ENCODE data around the gene POLR2B. TPM values are rescaled to one million over a fixed set of nuclear protein-coding genes. Genes with fewer than 3 reads are reported as not detected.

Gene POLR2B
- total RNA-seq, 2 donors from 2014 or later: 106 to 112 TPM

GRCh38 chr4:57048590-57049304 is 70.1 kb downstream of the POLR2B start:
- Histone ChIP-seq H3K4me3 (ENCODE audit: low read length) (no peak overlapping the region), H3K36me3 (ENCODE audit: control insufficient read depth, insufficient read depth, low read length) (no peaks in the 10 kb centered on the region), H3K9ac (ENCODE audit: extremely low read depth, low read length, poor library complexity, severe bottlenecking) (no peak overlapping the region), H3K27me3 (ENCODE audit: control insufficient read depth, insufficient read depth, low read length, poor library complexity, severe bottlenecking) (no peaks in the 10 kb centered on the region), H3K4me1 (ENCODE audit: control insufficient read depth, insufficient read depth, low read length) (no peaks in the 10 kb centered on the region), H3K27ac (ENCODE audit: low read depth, low read length) (no peak overlapping the region), H3K9me3 (ENCODE audit: control insufficient read depth, low read length) (no peaks in the 10 kb centered on the region)
- no peak overlapping the region for H3K4me3 Mint-ChIP-seq
- H3K27ac Mint-ChIP-seq: no peak overlapping the region
- H3K27me3 Mint-ChIP-seq (ENCODE audit: insufficient read depth): no peaks in the 10 kb centered on the region
- DNase-seq: no peak
- TF ChIP-seq CTCF (conservative IDR thresholded peaks at IDR 0.05): no peak
- H3K36me3 Mint-ChIP-seq (ENCODE audit: low read depth): no peaks in the 10 kb centered on the region
- WGBS, 2 experiments (ENCODE audit: insufficient coverage in 1 of 2, insufficient read length in 1 of 2): 0% methylated on average over 1 of the region's 1 CpG; no CpG with 5 or more reads in 1 of the 2 experiments
- peaks cover 4% of the 10 kb centered on the region for H3K9me3 Mint-ChIP-seq
- no peaks in the 10 kb centered on the region for H3K4me1 Mint-ChIP-seq

- Mint-ChIP-seq H3K4me3 (no peak overlapping the region), H3K27ac (no peak overlapping the region), H3K36me3 (ENCODE audit: low read depth) (no peaks in the 10 kb centered on the region), H3K9me3 (peaks cover 4% of the 10 kb centered on the region), H3K4me1 (peaks cover 2% of the 10 kb centered on the region), H3K27me3 (ENCODE audit: insufficient read depth) (peaks cover 3% of the 10 kb centered on the region)
- H3K9ac ChIP-seq (ENCODE audit: extremely low read depth, low read length, poor library complexity, severe bottlenecking): no peak overlapping the region
- no peak overlapping the region for H3K4me3 ChIP-seq (ENCODE audit: low read length)
- DNase-seq: no peak
- no peaks in the 10 kb centered on the region for H3K36me3 ChIP-seq (ENCODE audit: control insufficient read depth, insufficient read depth, low read length)
- no peak overlapping the region for H3K27ac ChIP-seq (ENCODE audit: low read depth, low read length)
- no peaks in the 10 kb centered on the region for H3K9me3 ChIP-seq (ENCODE audit: control insufficient read depth, low read length)
- no peaks in the 10 kb centered on the region for H3K4me1 ChIP-seq (ENCODE audit: control insufficient read depth, insufficient read depth, low read length)
- TF ChIP-seq CTCF (conservative IDR thresholded peaks at IDR 0.05): no peak
- H3K27me3 ChIP-seq (ENCODE audit: control insufficient read depth, insufficient read depth, low read length, poor library complexity, severe bottlenecking): no peaks in the 10 kb centered on the region
- WGBS, 2 experiments (ENCODE audit: insufficient coverage in 1 of 2, insufficient read length in 1 of 2): 93 to 96% methylated on average over 3 of the region's 3 CpGs
Measured at GRCh38 chr4:57051095-57051494, 72.4 kb downstream of the POLR2B start.

- Mint-ChIP-seq H3K36me3 (ENCODE audit: low read depth) (no peaks in the 10 kb centered on the region), H3K4me3 (no peak overlapping the region), H3K4me1 (peaks cover 7% of the 10 kb centered on the region), H3K9me3 (peaks cover 4% of the 10 kb centered on the region), H3K27ac (no peak overlapping the region), H3K27me3 (ENCODE audit: insufficient read depth) (peaks cover 3% of the 10 kb centered on the region)
- Histone ChIP-seq H3K9ac (ENCODE audit: extremely low read depth, low read length, poor library complexity, severe bottlenecking) (no peak overlapping the region), H3K4me1 (ENCODE audit: control insufficient read depth, insufficient read depth, low read length) (no peaks in the 10 kb centered on the region), H3K36me3 (ENCODE audit: control insufficient read depth, insufficient read depth, low read length) (no peaks in the 10 kb centered on the region), H3K4me3 (ENCODE audit: low read length) (no peak overlapping the region), H3K27ac (ENCODE audit: low read depth, low read length) (no peak overlapping the region), H3K9me3 (ENCODE audit: control insufficient read depth, low read length) (no peaks in the 10 kb centered on the region), H3K27me3 (ENCODE audit: control insufficient read depth, insufficient read depth, low read length, poor library complexity, severe bottlenecking) (no peaks in the 10 kb centered on the region)
- DNase-seq: no peak
- 89% methylated on average over 2 of the region's 2 CpGs; no CpG with 5 or more reads in 1 of the 2 experiments for WGBS, 2 experiments (ENCODE audit: insufficient coverage in 1 of 2, insufficient read length in 1 of 2)
- no peak for TF ChIP-seq CTCF (conservative IDR thresholded peaks at IDR 0.05)
Measured at GRCh38 chr4:57051524-57051923, 72.8 kb downstream of the POLR2B start.
